Glutamatergic neuron (in vitro differentiated cells): ENCODE measurements around the gene LDLRAD4. TPM values are rescaled to one million over a fixed set of nuclear protein-coding genes. Genes with fewer than 3 reads are reported as not detected.

ENCODE experiments used
- DNase-seq: peaks from one replicate; pipeline ENCODE4 v3.0.0; 2022
- H3K27ac Mint-ChIP-seq: one replicate; pipeline ENCODE4 v1.8.0; 2020; ENCODE audit warnings: mild to moderate bottlenecking, mixed read lengths, inconsistent platforms; ENCODE audit not compliant: unreplicated experiment
- H3K27me3 Mint-ChIP-seq: one replicate; pipeline ENCODE4 v1.8.0; 2020; ENCODE audit warnings: mild to moderate bottlenecking, moderate library complexity, mixed read lengths, inconsistent platforms; ENCODE audit not compliant: unreplicated experiment
- H3K36me3 Mint-ChIP-seq: one replicate; pipeline ENCODE4 v1.8.0; 2020; ENCODE audit warnings: mild to moderate bottlenecking, mixed read lengths, inconsistent platforms; ENCODE audit not compliant: unreplicated experiment
- H3K4me1 Mint-ChIP-seq: one replicate; pipeline ENCODE4 v1.8.0; 2020; ENCODE audit warnings: mild to moderate bottlenecking, low read depth, mixed read lengths, inconsistent platforms; ENCODE audit not compliant: unreplicated experiment
- H3K4me3 Mint-ChIP-seq: one replicate; pipeline ENCODE4 v1.8.0; 2020; ENCODE audit warnings: mild to moderate bottlenecking, mixed read lengths, inconsistent platforms; ENCODE audit not compliant: unreplicated experiment
- H3K9me3 Mint-ChIP-seq: one replicate; pipeline ENCODE4 v1.8.0; 2020; ENCODE audit warnings: mild to moderate bottlenecking, moderate library complexity, mixed read lengths, inconsistent platforms; ENCODE audit not compliant: unreplicated experiment
- total RNA-seq: library from RNA; stranded (reverse); fragmentation: NEBNext Ultra II Directional; extraction: Animal tissue kit (Norgen Biotek cat#: 25700); gene quantifications from one replicate; pipeline ENCODE4 v1.2.1, GENCODE V29; 2021; ENCODE audit not compliant: unreplicated experiment
- TF ChIP-seq, protein P1 (sequence below): fragments of 200-600 bp; sonication (generic); IDR thresholded peaks from one replicate; pipeline ENCODE4 v1.5.0; 2021; ENCODE audit not compliant: partially characterized antibody, unreplicated experiment

The LDLRAD4 gene
- total RNA-seq, 1 donor from 2014 or later = 0.29 TPM

DNA sequence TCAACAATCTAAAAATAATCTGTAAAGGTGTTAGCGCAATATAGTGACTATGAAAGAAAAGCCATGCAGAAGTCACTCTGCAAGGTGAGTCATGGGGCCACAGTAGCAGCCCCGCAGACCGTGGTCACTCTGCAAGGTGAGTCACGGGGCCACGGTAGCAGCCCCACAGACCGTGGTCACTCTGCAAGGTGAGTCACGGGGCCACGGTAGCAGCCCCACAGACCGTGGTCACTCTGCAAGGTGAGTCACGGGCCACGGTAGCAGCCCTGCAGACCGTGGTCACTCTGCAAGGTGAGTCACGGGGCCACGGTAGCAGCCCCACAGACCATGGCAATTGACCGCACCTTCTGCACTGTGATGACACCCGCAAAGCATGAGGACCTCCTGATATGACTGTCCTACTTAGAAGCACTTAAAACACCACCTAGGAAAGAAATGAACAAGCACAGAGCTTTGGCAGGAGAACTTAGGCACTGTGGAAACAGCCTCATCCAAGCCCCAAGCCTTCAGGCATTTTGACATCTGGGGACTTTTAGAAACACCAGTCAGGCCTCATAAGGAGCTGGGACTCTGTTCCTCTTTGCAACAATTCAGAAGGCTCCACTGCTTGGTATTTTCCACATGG lies 70.1 kb downstream of the LDLRAD4 start:
- peaks cover 4% of the 10 kb centered on the region for H3K4me1 Mint-ChIP-seq
- peaks cover 5% of the 10 kb centered on the region for H3K9me3 Mint-ChIP-seq
- peaks cover 12% of the 10 kb centered on the region for H3K36me3 Mint-ChIP-seq
- peaks cover 4% of the 10 kb centered on the region for H3K27me3 Mint-ChIP-seq
- TF ChIP-seq, protein P1, sequence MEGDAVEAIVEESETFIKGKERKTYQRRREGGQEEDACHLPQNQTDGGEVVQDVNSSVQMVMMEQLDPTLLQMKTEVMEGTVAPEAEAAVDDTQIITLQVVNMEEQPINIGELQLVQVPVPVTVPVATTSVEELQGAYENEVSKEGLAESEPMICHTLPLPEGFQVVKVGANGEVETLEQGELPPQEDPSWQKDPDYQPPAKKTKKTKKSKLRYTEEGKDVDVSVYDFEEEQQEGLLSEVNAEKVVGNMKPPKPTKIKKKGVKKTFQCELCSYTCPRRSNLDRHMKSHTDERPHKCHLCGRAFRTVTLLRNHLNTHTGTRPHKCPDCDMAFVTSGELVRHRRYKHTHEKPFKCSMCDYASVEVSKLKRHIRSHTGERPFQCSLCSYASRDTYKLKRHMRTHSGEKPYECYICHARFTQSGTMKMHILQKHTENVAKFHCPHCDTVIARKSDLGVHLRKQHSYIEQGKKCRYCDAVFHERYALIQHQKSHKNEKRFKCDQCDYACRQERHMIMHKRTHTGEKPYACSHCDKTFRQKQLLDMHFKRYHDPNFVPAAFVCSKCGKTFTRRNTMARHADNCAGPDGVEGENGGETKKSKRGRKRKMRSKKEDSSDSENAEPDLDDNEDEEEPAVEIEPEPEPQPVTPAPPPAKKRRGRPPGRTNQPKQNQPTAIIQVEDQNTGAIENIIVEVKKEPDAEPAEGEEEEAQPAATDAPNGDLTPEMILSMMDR = no peak
- DNase-seq = no peak
- H3K27ac Mint-ChIP-seq = no peak overlapping the region
- no peak overlapping the region for H3K4me3 Mint-ChIP-seq

- Mint-ChIP-seq H3K4me3 (no peak overlapping the region), H3K36me3 (peaks cover 10% of the 10 kb centered on the region), H3K27me3 (peaks cover 2% of the 10 kb centered on the region), H3K4me1 (peaks cover 4% of the 10 kb centered on the region), H3K9me3 (peaks cover 7% of the 10 kb centered on the region), H3K27ac (no peak overlapping the region)
- TF ChIP-seq, protein P1 = no peak
- no peak for DNase-seq
Observed at GRCh38 chr18:13289481-13290205, 71.1 kb downstream of the LDLRAD4 start.

DNA sequence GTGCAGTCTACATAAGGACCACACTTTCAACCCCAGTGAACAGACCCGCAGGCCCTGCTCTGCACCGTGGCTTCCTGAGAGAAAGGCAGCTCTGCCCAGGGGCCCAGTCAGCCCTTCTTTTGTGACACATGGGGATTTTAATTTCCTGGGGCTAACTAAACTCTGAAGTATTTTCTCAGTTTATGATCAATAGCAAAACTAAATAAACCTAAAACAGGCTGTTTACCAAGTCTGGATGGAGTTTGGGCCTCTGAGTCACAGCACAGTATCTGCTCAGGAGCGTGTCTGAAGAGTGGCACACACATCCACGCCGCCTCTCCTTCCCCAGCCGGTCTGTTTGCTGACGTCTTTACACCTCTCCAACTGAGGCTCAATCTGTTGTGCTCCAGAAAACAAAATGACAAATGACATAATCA lies 72.3 kb downstream of the LDLRAD4 start:
- DNase-seq = no peak
- H3K9me3 Mint-ChIP-seq = peaks cover 5% of the 10 kb centered on the region
- H3K27me3 Mint-ChIP-seq = no peaks in the 10 kb centered on the region
- peaks cover 3% of the 10 kb centered on the region for H3K36me3 Mint-ChIP-seq
- H3K4me1 Mint-ChIP-seq = no peaks in the 10 kb centered on the region
- H3K4me3 Mint-ChIP-seq = no peak overlapping the region
- TF ChIP-seq, protein P1 = no peak
- H3K27ac Mint-ChIP-seq = no peak overlapping the region

- H3K27ac Mint-ChIP-seq = no peak overlapping the region
- no peak overlapping the region for H3K4me3 Mint-ChIP-seq
- H3K27me3 Mint-ChIP-seq = no peaks in the 10 kb centered on the region
- H3K4me1 Mint-ChIP-seq = no peaks in the 10 kb centered on the region
- H3K36me3 Mint-ChIP-seq = no peaks in the 10 kb centered on the region
- TF ChIP-seq, protein P1 = no peak
- peaks cover 5% of the 10 kb centered on the region for H3K9me3 Mint-ChIP-seq
- DNase-seq = no peak
Observed at GRCh38 chr18:13291299-13291698, 72.7 kb downstream of the LDLRAD4 start.
